OCI-LY3 (cell line): ENCODE results near the gene GFPT1.

Source experiments
- H2AFZ ChIP-seq: fragments of 200-600, 300-600 bp; shearing (Covaris generic); 2 replicates; pipeline ENCODE4 v1.6.0; 2014; ENCODE audit warnings: antibody characterized with exemption, low read depth, low read length
- H3K27ac ChIP-seq: fragments of 200-600, 300-600 bp; sonication (generic); 2 replicates; pipeline ENCODE4 v1.5.1; 2014; ENCODE audit warnings: mild to moderate bottlenecking, low read length, moderate library complexity, mixed read lengths
- H3K27me3 ChIP-seq: fragments of 200-600, 300-600 bp; sonication (generic); 2 replicates; pipeline ENCODE4 v1.6.1; 2014; ENCODE audit warnings: low read depth, low read length, mixed read lengths
- H3K36me3 ChIP-seq: fragments of 200-600, 300-600 bp; sonication (generic); replicated peaks from 2 replicates; pipeline ENCODE3; 2014; ENCODE audit warnings: low read depth, low read length, mixed read lengths
- H3K4me1 ChIP-seq: fragments of 300-600, 200-600 bp; sonication (generic); 2 replicates; pipeline ENCODE4 v1.6.1; 2014; ENCODE audit warnings: low read length, mixed read lengths
- H3K4me2 ChIP-seq: fragments of 200-600, 300-600 bp; sonication (generic); 2 replicates; pipeline ENCODE4 v1.6.1; 2014; ENCODE audit warnings: low read length, mixed read lengths
- H3K4me3 ChIP-seq: fragments of 300-600, 200-600 bp; sonication (generic); 2 replicates; pipeline ENCODE4 v1.5.1; 2014; ENCODE audit warnings: antibody characterized with exemption, mild to moderate bottlenecking, low read length, moderate library complexity
- H3K79me2 ChIP-seq: fragments of 300-600, 200-600 bp; shearing (Covaris generic); 2 replicates; pipeline ENCODE4 v1.6.1; 2014; ENCODE audit warnings: mild to moderate bottlenecking, low read length, mixed read lengths
- H3K9ac ChIP-seq: fragments of 300-600, 200-600 bp; shearing (Covaris generic); 2 replicates; pipeline ENCODE4 v1.6.0; 2014; ENCODE audit warnings: mild to moderate bottlenecking, low read length, moderate library complexity
- H3K9me3 ChIP-seq: fragments of 200-600, 300-600 bp; shearing (Covaris generic); 2 replicates; pipeline ENCODE4 v1.6.1; 2014; ENCODE audit warnings: low read length, mixed read lengths; ENCODE audit not compliant: insufficient read depth
- H4K20me1 ChIP-seq: fragments of 200-600, 300-600 bp; sonication (generic); 2 replicates; pipeline ENCODE4 v1.6.1; 2016; ENCODE audit warnings: low read length, mixed read lengths; ENCODE audit not compliant: insufficient read depth
- CTCF ChIP-seq: fragments of 200-600, 300-600 bp; sonication (generic); IDR thresholded peaks from 2 replicates; pipeline ENCODE4 v1.5.1; 2014; ENCODE audit warnings: antibody characterized with exemption, low read length, low read depth
- EZH2phosphoT487 ChIP-seq: fragments of 200-600 bp; shearing (Covaris generic); IDR thresholded peaks from 2 replicates; pipeline ENCODE4 v1.6.1; 2018; ENCODE audit warnings: antibody characterized with exemption, mixed run types, low read depth

GFPT1 gene

GRCh38 chr2:69285379-69285894 is 101.6 kb downstream of the GFPT1 start:
- no peak for TF ChIP-seq CTCF
- TF ChIP-seq EZH2phosphoT487, result no peak
- peak overlapping the region; percentile 8; the same call in 1 of the 2 replicates for H2AFZ ChIP-seq
- H3K36me3 ChIP-seq, result peaks cover 4% of the 10 kb centered on the region

GRCh38 chr2:69280796-69281412 is 106.1 kb downstream of the GFPT1 start:
- Histone ChIP-seq H3K79me2 (no peaks in the 10 kb centered on the region), H3K27ac (no peak overlapping the region), H3K4me1 (peaks cover 6% of the 10 kb centered on the region; the same call in 1 of the 2 replicates), H3K4me2 (no peak overlapping the region), H3K27me3 (0 out of 2 replicates have a peak, but pooled peaks cover 8% of the 10 kb centered on the region), H3K9me3 (no peaks in the 10 kb centered on the region), H4K20me1 (no peaks in the 10 kb centered on the region), H3K9ac (no peak overlapping the region), H3K36me3 (peaks cover 4% of the 10 kb centered on the region), H3K4me3 (no peak overlapping the region), H2AFZ (no peak overlapping the region)
- no peak for TF ChIP-seq EZH2phosphoT487
- TF ChIP-seq CTCF, result no peak

More at GRCh38 chr2:69285379-69285894, 101.6 kb downstream of the GFPT1 start:
- Histone ChIP-seq H3K27me3 (0 out of 2 replicates have a peak, but pooled peaks cover 4% of the 10 kb centered on the region), H3K27ac (no peak overlapping the region), H3K79me2 (no peaks in the 10 kb centered on the region), H3K4me2 (no peak overlapping the region), H3K4me3 (no peak overlapping the region), H3K4me1 (peaks cover 11% of the 10 kb centered on the region; the same call in 1 of the 2 replicates), H3K9ac (no peak overlapping the region), H3K9me3 (no peaks in the 10 kb centered on the region), H4K20me1 (no peaks in the 10 kb centered on the region)

GRCh38 chr2:69279931-69280681 is 106.9 kb downstream of the GFPT1 start:
- Histone ChIP-seq H3K27me3 (peaks cover 11% of the 10 kb centered on the region; the same call in 1 of the 2 replicates), H3K79me2 (no peaks in the 10 kb centered on the region), H2AFZ (no peak overlapping the region), H3K4me1 (no peaks in the 10 kb centered on the region), H3K27ac (no peak overlapping the region), H3K4me3 (no peak overlapping the region), H3K9ac (no peak overlapping the region), H4K20me1 (no peaks in the 10 kb centered on the region), H3K36me3 (no peaks in the 10 kb centered on the region), H3K9me3 (no peaks in the 10 kb centered on the region), H3K4me2 (no peak overlapping the region)
- TF ChIP-seq EZH2phosphoT487 (no peak), CTCF (no peak)

GRCh38 chr2:69279211-69279610 is 107.8 kb downstream of the GFPT1 start:
- Histone ChIP-seq H3K4me2 (no peak overlapping the region), H3K79me2 (no peaks in the 10 kb centered on the region), H2AFZ (no peak overlapping the region), H3K4me1 (no peaks in the 10 kb centered on the region), H4K20me1 (no peaks in the 10 kb centered on the region), H3K9me3 (no peaks in the 10 kb centered on the region), H3K4me3 (no peak overlapping the region), H3K27me3 (peaks cover 12% of the 10 kb centered on the region; the same call in 1 of the 2 replicates), H3K36me3 (no peaks in the 10 kb centered on the region), H3K27ac (no peak overlapping the region), H3K9ac (no peak overlapping the region)
- no peak for TF ChIP-seq EZH2phosphoT487
- no peak for TF ChIP-seq CTCF
